T-helper 22 cell (primary cell): Measurements from ENCODE around the gene EXOSC5.

ENCODE experiments used
- DNase-seq: peaks from one replicate; pipeline ENCODE4 v3.0.0-alpha.2; 2020; ENCODE audit warnings: low read depth

The EXOSC5 gene

DNA sequence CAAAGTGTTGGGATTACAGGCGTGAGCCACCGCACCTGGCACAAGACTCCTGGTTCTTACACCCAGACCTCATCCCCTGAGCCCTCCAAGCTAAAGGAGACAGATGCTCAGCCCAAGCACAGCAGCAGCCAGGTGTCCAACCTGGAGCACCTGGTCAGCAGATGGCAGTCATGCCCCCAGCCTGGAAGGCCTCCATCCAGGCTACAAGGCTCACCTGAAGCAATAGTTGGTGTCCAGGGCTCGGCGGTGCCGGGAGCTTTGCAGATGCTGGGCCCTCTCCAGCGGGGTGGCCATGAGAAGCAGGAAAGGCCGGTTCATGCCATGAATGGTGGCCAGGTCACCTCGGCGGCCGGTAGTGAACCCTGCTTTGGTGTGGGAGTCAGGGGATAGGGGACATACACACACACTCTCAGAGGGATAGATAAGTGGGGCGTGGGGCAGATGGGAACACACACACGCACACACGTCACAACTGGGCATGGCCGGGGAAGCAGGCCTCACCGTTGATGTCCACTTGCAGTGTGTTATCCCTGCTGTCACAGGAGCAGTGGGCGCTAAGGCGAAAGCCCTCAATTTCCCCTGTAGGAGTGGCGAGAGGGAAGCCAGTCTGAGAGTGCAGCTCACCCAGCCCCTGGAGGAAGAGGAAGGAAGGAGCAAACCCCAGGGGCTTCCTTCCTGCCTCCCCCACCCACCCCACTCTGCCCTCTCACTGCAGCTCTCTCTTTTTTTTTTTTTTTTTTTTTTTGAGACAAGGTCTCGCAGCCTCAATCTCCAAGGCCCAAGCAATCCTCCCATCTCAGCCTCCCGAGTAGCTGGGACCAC is 55.3 kb downstream of the EXOSC5 start:
- DNase-seq: no peak

DNA sequence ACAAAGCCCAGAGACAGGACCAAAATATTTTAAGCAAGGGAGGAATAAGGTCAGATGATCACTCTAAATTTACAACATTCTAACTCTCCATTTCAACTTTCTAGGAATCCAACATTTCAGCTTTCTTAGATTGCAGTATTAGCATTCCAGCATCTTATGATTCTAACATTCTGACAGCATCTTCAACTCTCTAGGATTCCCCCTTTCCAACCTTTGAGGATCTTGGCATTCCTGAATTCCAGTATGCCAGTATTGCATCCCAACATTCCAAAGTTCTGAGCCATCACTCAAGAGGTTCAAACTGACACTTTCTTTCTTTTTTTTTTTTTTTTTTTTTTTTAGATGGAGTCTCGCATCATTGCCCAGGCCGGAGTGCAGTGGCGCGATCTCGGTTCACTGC is 57.2 kb downstream of the EXOSC5 start:
- DNase-seq: no peak
